ENCODE results near the gene LEPROT. TPM values are rescaled to one million over a fixed set of nuclear protein-coding genes. Genes with fewer than 3 reads are reported as not detected.

LEPROT gene
- total RNA-seq, 2 donors from 2014 or later = 45.1 to 77.6 TPM

DNA sequence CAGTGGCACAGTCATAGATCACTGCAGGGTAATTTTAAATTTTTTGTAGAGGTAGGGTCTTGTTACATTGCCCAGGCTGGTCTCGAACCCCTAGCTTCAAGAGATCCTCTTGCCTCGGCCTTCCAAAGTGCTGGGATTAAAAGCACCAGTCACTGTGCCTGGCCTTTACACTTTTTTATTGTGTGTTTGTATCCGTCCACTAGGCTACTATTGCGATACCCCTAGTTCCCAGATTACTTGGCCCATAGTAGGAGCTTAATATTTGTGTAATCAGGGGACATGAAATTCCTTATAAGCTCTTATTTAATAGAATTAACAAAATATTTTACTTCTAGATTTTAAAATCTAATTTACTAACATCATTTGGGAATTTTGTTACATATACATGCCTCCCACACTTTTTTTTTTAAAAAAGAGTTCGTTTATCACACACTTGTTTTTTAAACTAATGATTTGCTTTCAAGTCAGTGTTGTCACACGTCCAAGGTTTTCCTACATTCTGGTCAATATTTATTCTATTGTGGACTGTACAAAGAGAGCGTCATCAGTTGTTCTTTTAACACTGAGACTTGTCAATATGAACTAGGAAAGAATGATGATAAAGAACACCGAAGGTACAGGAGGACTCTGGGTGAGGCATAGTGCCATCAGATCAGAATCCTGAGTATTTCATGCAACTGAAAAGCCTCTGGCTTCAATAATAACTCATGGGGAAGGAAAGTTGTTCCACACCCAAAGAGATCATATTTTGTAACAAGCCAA lies 63.7 kb downstream of the LEPROT start:
- TF ChIP-seq, protein P1, sequence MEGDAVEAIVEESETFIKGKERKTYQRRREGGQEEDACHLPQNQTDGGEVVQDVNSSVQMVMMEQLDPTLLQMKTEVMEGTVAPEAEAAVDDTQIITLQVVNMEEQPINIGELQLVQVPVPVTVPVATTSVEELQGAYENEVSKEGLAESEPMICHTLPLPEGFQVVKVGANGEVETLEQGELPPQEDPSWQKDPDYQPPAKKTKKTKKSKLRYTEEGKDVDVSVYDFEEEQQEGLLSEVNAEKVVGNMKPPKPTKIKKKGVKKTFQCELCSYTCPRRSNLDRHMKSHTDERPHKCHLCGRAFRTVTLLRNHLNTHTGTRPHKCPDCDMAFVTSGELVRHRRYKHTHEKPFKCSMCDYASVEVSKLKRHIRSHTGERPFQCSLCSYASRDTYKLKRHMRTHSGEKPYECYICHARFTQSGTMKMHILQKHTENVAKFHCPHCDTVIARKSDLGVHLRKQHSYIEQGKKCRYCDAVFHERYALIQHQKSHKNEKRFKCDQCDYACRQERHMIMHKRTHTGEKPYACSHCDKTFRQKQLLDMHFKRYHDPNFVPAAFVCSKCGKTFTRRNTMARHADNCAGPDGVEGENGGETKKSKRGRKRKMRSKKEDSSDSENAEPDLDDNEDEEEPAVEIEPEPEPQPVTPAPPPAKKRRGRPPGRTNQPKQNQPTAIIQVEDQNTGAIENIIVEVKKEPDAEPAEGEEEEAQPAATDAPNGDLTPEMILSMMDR (IDR thresholded peaks at IDR 0.05) = no peak
- no peak for DNase-seq
- Histone ChIP-seq H3K9me3 (no peaks in the 10 kb centered on the region), H3K9ac (ENCODE audit: low read depth in 2 of 2, low read length in 2 of 2) (no peak overlapping the region), H3K27ac (no peak overlapping the region), H3K4me1 (no peaks in the 10 kb centered on the region), H3K36me3 (no peaks in the 10 kb centered on the region), H3K4me3 (no peak overlapping the region), H3K27me3 (no peaks in the 10 kb centered on the region)
- intact Hi-C loops (cut with DNase I) = no loop called here

Other genes starting within 250 kb of the LEPROT start
- gene DNAJC6, start 111.1 kb upstream of the LEPROT start, total RNA-seq = 1 to 10 TPM; 1.3 to 2.2 TPM
- 1 to 10 TPM; 3.7 to 6.5 TPM for gene LEPR, start within 50 bp of the LEPROT start, total RNA-seq